GM12878 (cell line): ENCODE data around the gene GRPEL2. TPM values are rescaled to one million over a fixed set of nuclear protein-coding genes. Genes with fewer than 3 reads are reported as not detected.
A peak's percentile ranks its signal among the peaks of the same experiment; 100 is the strongest.

Experiments
- ATAC-seq: fragments of 200-7000 bp; cut with Tn5 transposase; 3 replicates; pipeline ENCODE4 v1.9.1; 2020; ENCODE audit warnings: mild to moderate bottlenecking, moderate library complexity
- BruUV-seq: library from RNA; stranded (reverse); fragments of 400-500 nt; replicated peaks from 2 replicates; lab custom pipeline; 2021; lab: Mats Ljungman, UMichigan
- CTCF ChIA-PET: fragments of 300-600 bp; sonication (Branson Sonifier 250); formaldehyde crosslinking; extraction: SDS; loops from one replicate; lab custom pipeline; 2021; ENCODE audit warnings: inconsistent platforms; lab: Yijun Ruan, JAX
- POLR2A ChIA-PET: fragments of 350-600 bp; formaldehyde crosslinking; extraction: SDS; loops from one replicate; lab custom pipeline; 2021; ENCODE audit warnings: inconsistent platforms; lab: Charles Lee
- RAD21 ChIA-PET: fragments of 300-600 bp; sonication (Branson Sonifier 250); formaldehyde crosslinking; loops from one replicate; lab custom pipeline; 2023; ENCODE audit warnings: antibody characterized with exemption; ENCODE audit not compliant: unreplicated experiment; lab: Charles Lee
- SMC1A ChIA-PET: fragments of 300-600 bp; sonication (Branson Sonifier 250); formaldehyde crosslinking; loops from one replicate; lab custom pipeline; 2023; ENCODE audit not compliant: unreplicated experiment, uncharacterized antibody; lab: Charles Lee
- DNase-seq: peaks from one replicate; pipeline ENCODE4 v3.0.0-alpha.2; 2011; ENCODE audit warnings: low read depth, low spot score
- FAIRE-seq: peaks from 3 replicates; lab custom pipeline; 2011; peaks lifted over from hg19 to GRCh38; lab: Jason Lieb, UNC
- H2AFZ ChIP-seq: 2 replicates; pipeline ENCODE4 v1.6.0; 2011; ENCODE audit warnings: low read depth, low read length, control low read depth; ENCODE audit not compliant: control insufficient read depth
- H3K27ac ChIP-seq: 2 replicates; pipeline ENCODE4 v1.5.1; 2011; ENCODE audit warnings: control low read depth; ENCODE audit not compliant: control insufficient read depth, insufficient read depth
- H3K27me3 ChIP-seq, 2 experiments: replicated peaks in 1 of 2; 2 replicates each; pipeline versions ENCODE4 v1.6.0 to v1.6.1; 2011; ENCODE audit warnings: low read length in 1 of 2; ENCODE audit not compliant: control insufficient read depth in 2 of 2, insufficient read depth in 2 of 2
- H3K36me3 ChIP-seq, 2 experiments: 2 replicates each; pipeline ENCODE4 v1.5.1; 2011; ENCODE audit warnings: low read length in 1 of 2; ENCODE audit not compliant: control insufficient read depth in 2 of 2, insufficient read depth in 2 of 2
- H3K4me1 ChIP-seq: 2 replicates; pipeline ENCODE4 v1.6.1; 2011; ENCODE audit warnings: mild to moderate bottlenecking, low read length, moderate library complexity, mixed read lengths; ENCODE audit not compliant: control insufficient read depth, insufficient read depth
- H3K4me2 ChIP-seq: 2 replicates; pipeline ENCODE4 v1.6.0; 2011; ENCODE audit warnings: control low read depth; ENCODE audit not compliant: control insufficient read depth, insufficient read depth
- H3K4me3 ChIP-seq: fragments of 200-600 bp; sonication (generic); 2 replicates; pipeline ENCODE4 v1.5.1; 2016
- H3K79me2 ChIP-seq: 2 replicates; pipeline ENCODE4 v1.6.0; 2011; ENCODE audit warnings: low read length; ENCODE audit not compliant: control insufficient read depth, insufficient read depth
- H3K9ac ChIP-seq: 2 replicates; pipeline ENCODE4 v1.8.0; 2011; ENCODE audit warnings: low read length, control low read depth, mixed read lengths; ENCODE audit not compliant: control insufficient read depth, insufficient read depth
- H3K9me3 ChIP-seq: replicated peaks from 3 replicates; pipeline ENCODE4 v1.5.1; 2011; ENCODE audit warnings: mild to moderate bottlenecking, low read length; ENCODE audit not compliant: control insufficient read depth, insufficient read depth
- H4K20me1 ChIP-seq: 2 replicates; pipeline ENCODE4 v1.6.0; 2011; ENCODE audit not compliant: control insufficient read depth, insufficient read depth
- BCL3 ChIP-seq: IDR thresholded peaks from 2 replicates; pipeline ENCODE4 v1.6.1; 2011; ENCODE audit warnings: borderline replicate concordance, low read depth, mild to moderate bottlenecking, moderate library complexity, low read length; ENCODE audit not compliant: insufficient read depth, poor library complexity, severe bottlenecking
- CTCF ChIP-seq, 3 experiments: IDR thresholded peaks in 2 of 3; conservative IDR thresholded peaks in 1 of 3; 2 replicates each; pipeline ENCODE4 v1.5.1; 2011; ENCODE audit warnings: low read depth in 3 of 3, low read length in 3 of 3, mild to moderate bottlenecking in 3 of 3, control low read depth in 2 of 3, moderate library complexity in 2 of 3, inconsistent platforms in 1 of 3, mixed read lengths in 1 of 3; ENCODE audit not compliant: control insufficient read depth in 2 of 3, insufficient read depth in 1 of 3; ENCODE audit errors: extremely low read depth in 1 of 3
- GABPA ChIP-seq: IDR thresholded peaks from 2 replicates; pipeline ENCODE4 v1.6.1; 2014; ENCODE audit warnings: antibody characterized with exemption, low read depth, mild to moderate bottlenecking, inconsistent platforms
- HCFC1 ChIP-seq: fragments of 150-350 bp; IDR thresholded peaks from 2 replicates; pipeline ENCODE4 v1.6.1; 2014; ENCODE audit warnings: low read length
- SPI1 ChIP-seq: IDR thresholded peaks from 2 replicates; pipeline ENCODE4 v1.6.1; 2011; ENCODE audit warnings: low read depth, mild to moderate bottlenecking, low read length, moderate library complexity, borderline replicate concordance; ENCODE audit not compliant: insufficient read depth
- ZBTB40 ChIP-seq: fragments of 450-650 bp; IDR thresholded peaks from 2 replicates; pipeline ENCODE4 v1.6.1; 2016; ENCODE audit warnings: mild to moderate bottlenecking, moderate library complexity, borderline replicate concordance
- WGBS: methylation state at CpG from one replicate; pipeline ENCODE4 v1.1.6; 2016; ENCODE audit warnings: low lambda C conversion rate; ENCODE audit not compliant: insufficient replicate concordance, insufficient coverage; ENCODE audit errors: missing lambda C conversion rate; 5-methylcytosine and 5-hydroxymethylcytosine counted together
- in situ Hi-C: fragments of 300-500 bp; cut with MboI; formaldehyde crosslinking; loops from 9 replicates; pipeline ENCODE4 v1.14.3; 2018; ENCODE audit warnings: mixed read lengths
- intact Hi-C: fragments of 100-400 bp; cut with micrococcal nuclease; formaldehyde crosslinking; loops from one replicate; pipeline ENCODE4 v1.14.2; 2022; ENCODE audit not compliant: unreplicated experiment
- polyA plus RNA-seq, 11 experiments: library from polyadenylated mRNA; depleted of rRNA in 4 of 11; unstranded in 6 of 11; stranded (reverse) in 5 of 11; fragments of >200 nt; fragmentation: Nextera tagmentation in 4 of 11; fragmentation: Illumina TruSeq in 1 of 11; extraction: Ambion mirVana in 4 of 11; extraction: Trizol in 1 of 11; gene quantifications; 1 replicate in 1 of 11; 2 replicates in 10 of 11; pipeline versions ENCODE4 v1.2.1 to v1.2.3, GENCODE V29; 2011 to 2016; ENCODE audit warnings: inconsistent platforms in 2 of 11, missing spikeins in 2 of 11, low read depth in 1 of 11
- total RNA-seq, 4 experiments: library from RNA; depleted of rRNA in 3 of 4; stranded (reverse); fragments of >200 nt in 3 of 4; fragmentation: Illumina TruSeq in 1 of 4; extraction: Trizol in 1 of 4; gene quantifications; 2 replicates each; pipeline versions ENCODE4 v1.2.1 to v1.2.3, GENCODE V29; 2013 to 2021

Gene GRPEL2
- total and polyA plus RNA-seq, 10 of the 15 experiments (the other 5 are each of a cell fraction or from before 2014, with no cell fraction given), result 4.4 to 20.2 (median 14.1) TPM

- SMC1A ChIA-PET, result interaction anchor here (1.6 kb wide), 1 partner anchor 54 kb away, joined by 7 read pairs; no protein-coding TSS in a partner anchor
- ATAC-seq (peak; percentile 49; the same call in 2 of the 3 replicates), FAIRE-seq (no peak), DNase-seq (no peak)
- Histone ChIP-seq H3K27me3 (no peaks in the 10 kb centered on the region; a peak in 1 of 4 replicates), H3K9me3 (no peaks in the 10 kb centered on the region), H3K4me3 (no peak overlapping the region), H3K79me2 (no peaks in the 10 kb centered on the region), H3K4me1 (no peaks in the 10 kb centered on the region), H4K20me1 (no peaks in the 10 kb centered on the region), H3K9ac (no peak overlapping the region), H3K4me2 (no peak overlapping the region), H2AFZ (no peak overlapping the region), H3K27ac (no peak overlapping the region), H3K36me3 (no peaks in the 10 kb centered on the region)
- in situ Hi-C loops (no loop called here), intact Hi-C loops (no loop called here)
- TF ChIP-seq ZBTB40 (no peak), GABPA (no peak), CTCF (IDR thresholded peaks at IDR 0.05 in 2 of 3, conservative IDR thresholded peaks at IDR 0.05 in 1 of 3; ENCODE audit: control insufficient read depth in 2 of 3, extremely low read depth in 1 of 3, insufficient read depth in 1 of 3, low read depth in 3 of 3, low read length in 3 of 3) (peak in 1 of 3 experiments; percentile 10; a peak in 1 of 6 replicates), BCL3 (no peak), SPI1 (no peak), HCFC1 (no peak)
- no TSS peak for BruUV-seq
- RAD21 ChIA-PET, result interaction anchor here (0.5 to 2.0 kb wide), 5 partner anchors 30 to 304 kb away, joined by 4 to 8 read pairs (median 4); no protein-coding TSS in a partner anchor
- POLR2A ChIA-PET, result no interaction called here
- CTCF ChIA-PET, result interaction anchor here (0.7 to 8.0 kb wide), 14 partner anchors 10 to 258 kb away, joined by 3 to 118 read pairs (median 4); no protein-coding TSS in a partner anchor
- 42% methylated on average over 4 of the region's 4 CpGs for WGBS
Measured at GRCh38 chr5:149314571-149315111, 30.7 kb upstream of the GRPEL2 start.
